OCI-LY1 (cell line): ENCODE data around the gene CDH8.

Experiments used
- H2AFZ ChIP-seq: fragments of 200-600 bp; sonication (generic), shearing (Covaris generic); 2 replicates; pipeline ENCODE4 v1.6.0; 2014; ENCODE audit warnings: antibody characterized with exemption, mild to moderate bottlenecking, low read length
- H3F3A ChIP-seq: fragments of 200-600 bp; sonication (generic), shearing (Covaris generic); 2 replicates; pipeline ENCODE4 v1.6.0; 2014; ENCODE audit warnings: mild to moderate bottlenecking, antibody characterized with exemption, low read length, moderate library complexity; ENCODE audit not compliant: insufficient read depth
- H3K27ac ChIP-seq: fragments of 200-600 bp; sonication (generic); 2 replicates; pipeline ENCODE4 v1.5.1; 2014; ENCODE audit warnings: low read length, mixed run types, mild to moderate bottlenecking, low read depth; ENCODE audit not compliant: poor library complexity, severe bottlenecking
- H3K27me3 ChIP-seq: fragments of 200-600 bp; sonication (generic); 2 replicates; pipeline ENCODE4 v1.6.0; 2014; ENCODE audit warnings: antibody characterized with exemption, mild to moderate bottlenecking, low read length, moderate library complexity; ENCODE audit not compliant: insufficient read depth
- H3K36me3 ChIP-seq: fragments of 200-600 bp; sonication (generic); 2 replicates; pipeline ENCODE4 v1.6.1; 2014; ENCODE audit warnings: mild to moderate bottlenecking, antibody characterized with exemption, low read length, moderate library complexity, mixed read lengths; ENCODE audit not compliant: insufficient read depth
- H3K4me1 ChIP-seq: fragments of 200-600 bp; sonication (generic); 2 replicates; pipeline ENCODE4 v1.5.1; 2014; ENCODE audit warnings: mild to moderate bottlenecking, low read length, moderate library complexity; ENCODE audit not compliant: insufficient read depth, severe bottlenecking
- H3K4me2 ChIP-seq: fragments of 200-600 bp; sonication (generic), shearing (Covaris generic); 2 replicates; pipeline ENCODE4 v1.6.1; 2014; ENCODE audit warnings: low read length
- H3K4me3 ChIP-seq: fragments of 200-600 bp; sonication (generic); 2 replicates; pipeline ENCODE4 v1.5.1; 2014; ENCODE audit warnings: low read length, low read depth, mild to moderate bottlenecking, mixed read lengths; ENCODE audit not compliant: poor library complexity, severe bottlenecking
- H3K79me2 ChIP-seq: fragments of 200-600 bp; shearing (Covaris generic); 2 replicates; pipeline ENCODE4 v1.6.1; 2016; ENCODE audit warnings: mixed run types, low read length, mixed read lengths; ENCODE audit not compliant: insufficient read depth
- H3K9ac ChIP-seq: fragments of 200-600 bp; sonication (generic), shearing (Covaris generic); 2 replicates; pipeline ENCODE4 v1.6.1; 2014; ENCODE audit warnings: mild to moderate bottlenecking, low read length, mixed read lengths
- H3K9me2 ChIP-seq: fragments of 200-600 bp; sonication (generic), shearing (Covaris generic); 2 replicates; pipeline ENCODE4 v1.6.1; 2014; ENCODE audit warnings: low read depth, mild to moderate bottlenecking, low read length, mixed read lengths
- H3K9me3 ChIP-seq: fragments of 200-600 bp; shearing (Covaris generic); 2 replicates; pipeline ENCODE4 v1.6.1; 2014; ENCODE audit warnings: low read length, mixed read lengths
- H4K20me1 ChIP-seq: fragments of 200-600 bp; sonication (generic), shearing (Covaris generic); 2 replicates; pipeline ENCODE4 v1.6.0; 2016; ENCODE audit warnings: mild to moderate bottlenecking, low read length; ENCODE audit not compliant: insufficient read depth
- EZH2 ChIP-seq: fragments of 200-600 bp; sonication (generic), shearing (Covaris generic); IDR thresholded peaks from 2 replicates; pipeline ENCODE4 v1.8.0; 2017; ENCODE audit warnings: borderline replicate concordance, mixed run types, mild to moderate bottlenecking, antibody characterized with exemption, low read length, moderate library complexity, mixed read lengths
- TF ChIP-seq, protein P1 (sequence below): fragments of 200-600 bp; sonication (generic), shearing (Covaris generic); IDR thresholded peaks from 2 replicates; pipeline ENCODE4 v1.5.1; 2017; ENCODE audit warnings: mild to moderate bottlenecking, antibody characterized with exemption, low read length, moderate library complexity, mixed read lengths

CDH8 gene

GRCh38 chr16:61798741-61799140, 237.5 kb downstream of the CDH8 start:
- Histone ChIP-seq H3F3A (no peaks in the 10 kb centered on the region), H3K9me3 (no peaks in the 10 kb centered on the region), H2AFZ (no peak overlapping the region), H3K27me3 (no peaks in the 10 kb centered on the region; the same call in 1 of the 2 replicates), H3K9me2 (no peaks in the 10 kb centered on the region), H3K9ac (no peak overlapping the region), H3K79me2 (no peaks in the 10 kb centered on the region), H3K36me3 (no peaks in the 10 kb centered on the region), H3K4me1 (no peaks in the 10 kb centered on the region), H3K27ac (no peak overlapping the region), H3K4me3 (no peak overlapping the region), H4K20me1 (no peaks in the 10 kb centered on the region), H3K4me2 (no peak overlapping the region)
- TF ChIP-seq, protein P1, sequence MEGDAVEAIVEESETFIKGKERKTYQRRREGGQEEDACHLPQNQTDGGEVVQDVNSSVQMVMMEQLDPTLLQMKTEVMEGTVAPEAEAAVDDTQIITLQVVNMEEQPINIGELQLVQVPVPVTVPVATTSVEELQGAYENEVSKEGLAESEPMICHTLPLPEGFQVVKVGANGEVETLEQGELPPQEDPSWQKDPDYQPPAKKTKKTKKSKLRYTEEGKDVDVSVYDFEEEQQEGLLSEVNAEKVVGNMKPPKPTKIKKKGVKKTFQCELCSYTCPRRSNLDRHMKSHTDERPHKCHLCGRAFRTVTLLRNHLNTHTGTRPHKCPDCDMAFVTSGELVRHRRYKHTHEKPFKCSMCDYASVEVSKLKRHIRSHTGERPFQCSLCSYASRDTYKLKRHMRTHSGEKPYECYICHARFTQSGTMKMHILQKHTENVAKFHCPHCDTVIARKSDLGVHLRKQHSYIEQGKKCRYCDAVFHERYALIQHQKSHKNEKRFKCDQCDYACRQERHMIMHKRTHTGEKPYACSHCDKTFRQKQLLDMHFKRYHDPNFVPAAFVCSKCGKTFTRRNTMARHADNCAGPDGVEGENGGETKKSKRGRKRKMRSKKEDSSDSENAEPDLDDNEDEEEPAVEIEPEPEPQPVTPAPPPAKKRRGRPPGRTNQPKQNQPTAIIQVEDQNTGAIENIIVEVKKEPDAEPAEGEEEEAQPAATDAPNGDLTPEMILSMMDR = no peak
- TF ChIP-seq EZH2 = no peak

DNA sequence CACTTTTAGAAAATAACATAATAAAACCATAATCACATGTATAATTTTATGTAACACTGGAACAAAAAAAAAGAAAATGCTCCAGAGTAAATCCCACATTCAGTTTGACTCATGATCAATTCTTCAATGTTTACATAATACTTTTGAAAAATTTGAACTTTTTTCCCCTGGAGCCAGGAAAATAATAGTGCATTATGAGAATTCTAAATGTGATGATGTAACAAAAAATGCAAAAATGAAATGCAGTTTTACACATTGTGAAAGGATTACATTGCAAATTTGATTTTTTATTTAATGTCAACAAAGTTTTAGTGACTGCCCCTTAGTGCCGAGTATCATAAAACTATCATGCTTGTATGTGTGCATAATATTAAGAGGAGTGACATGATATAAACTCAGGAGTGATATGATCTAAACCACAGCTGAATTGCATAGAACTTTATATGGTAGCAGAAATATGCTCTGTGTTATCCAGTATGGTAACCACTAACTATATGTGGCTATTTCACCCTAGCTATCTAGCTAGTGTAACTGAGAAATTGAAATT, 238.2 kb downstream of the CDH8 start:
- no peak overlapping the region for H3K4me3 ChIP-seq
- H4K20me1 ChIP-seq = no peaks in the 10 kb centered on the region
- H3K79me2 ChIP-seq = no peaks in the 10 kb centered on the region
- no peaks in the 10 kb centered on the region for H3F3A ChIP-seq
- TF ChIP-seq, protein P1 = no peak
- no peak for TF ChIP-seq EZH2
- H2AFZ ChIP-seq = no peak overlapping the region
- no peak overlapping the region for H3K27ac ChIP-seq
- no peaks in the 10 kb centered on the region for H3K9me3 ChIP-seq
- no peaks in the 10 kb centered on the region for H3K36me3 ChIP-seq
- H3K9me2 ChIP-seq = no peaks in the 10 kb centered on the region
- no peak overlapping the region for H3K4me2 ChIP-seq
- no peaks in the 10 kb centered on the region for H3K4me1 ChIP-seq
- no peak overlapping the region for H3K9ac ChIP-seq
- H3K27me3 ChIP-seq = no peaks in the 10 kb centered on the region; the same call in 1 of the 2 replicates

- no peaks in the 10 kb centered on the region for H3K36me3 ChIP-seq
- no peak for TF ChIP-seq EZH2
- TF ChIP-seq, protein P1 = no peak
- H2AFZ ChIP-seq = no peak overlapping the region
- H3K27me3 ChIP-seq = no peaks in the 10 kb centered on the region; the same call in 1 of the 2 replicates
- H3F3A ChIP-seq = no peaks in the 10 kb centered on the region
- H3K9me2 ChIP-seq = no peaks in the 10 kb centered on the region
- H3K4me1 ChIP-seq = no peaks in the 10 kb centered on the region
- no peak overlapping the region for H3K27ac ChIP-seq
- H4K20me1 ChIP-seq = no peaks in the 10 kb centered on the region
- no peak overlapping the region for H3K9ac ChIP-seq
- no peak overlapping the region for H3K4me3 ChIP-seq
- no peaks in the 10 kb centered on the region for H3K79me2 ChIP-seq
- H3K9me3 ChIP-seq = no peaks in the 10 kb centered on the region
- no peak overlapping the region for H3K4me2 ChIP-seq
Observed at GRCh38 chr16:61797296-61797795, 238.9 kb downstream of the CDH8 start.
